ENCODE results near the gene PLCB3. TPM values are rescaled to one million over a fixed set of nuclear protein-coding genes. Genes with fewer than 3 reads are reported as not detected.

Gene PLCB3
- polyA plus RNA-seq, 1 experiment: 11.7 TPM

- H3K4me3 ChIP-seq (ENCODE audit: low read depth, low read length): no peak overlapping the region
- ChIA-PET CTCF (interaction anchor here (1.0 to 1.3 kb wide), 2 partner anchors 92 to 93 kb away, joined by 3 to 4 read pairs; no protein-coding TSS in a partner anchor), POLR2A (interaction anchor here (2.3 kb wide), 1 partner anchor 12 kb away, joined by 6 read pairs; no protein-coding TSS in a partner anchor)
- no peaks in the 10 kb centered on the region for H3K27me3 ChIP-seq (ENCODE audit: control insufficient read depth, insufficient read depth, low read length)
- no peak for DNase-seq (ENCODE audit: low read depth, low spot score)
- TF ChIP-seq, protein P1, sequence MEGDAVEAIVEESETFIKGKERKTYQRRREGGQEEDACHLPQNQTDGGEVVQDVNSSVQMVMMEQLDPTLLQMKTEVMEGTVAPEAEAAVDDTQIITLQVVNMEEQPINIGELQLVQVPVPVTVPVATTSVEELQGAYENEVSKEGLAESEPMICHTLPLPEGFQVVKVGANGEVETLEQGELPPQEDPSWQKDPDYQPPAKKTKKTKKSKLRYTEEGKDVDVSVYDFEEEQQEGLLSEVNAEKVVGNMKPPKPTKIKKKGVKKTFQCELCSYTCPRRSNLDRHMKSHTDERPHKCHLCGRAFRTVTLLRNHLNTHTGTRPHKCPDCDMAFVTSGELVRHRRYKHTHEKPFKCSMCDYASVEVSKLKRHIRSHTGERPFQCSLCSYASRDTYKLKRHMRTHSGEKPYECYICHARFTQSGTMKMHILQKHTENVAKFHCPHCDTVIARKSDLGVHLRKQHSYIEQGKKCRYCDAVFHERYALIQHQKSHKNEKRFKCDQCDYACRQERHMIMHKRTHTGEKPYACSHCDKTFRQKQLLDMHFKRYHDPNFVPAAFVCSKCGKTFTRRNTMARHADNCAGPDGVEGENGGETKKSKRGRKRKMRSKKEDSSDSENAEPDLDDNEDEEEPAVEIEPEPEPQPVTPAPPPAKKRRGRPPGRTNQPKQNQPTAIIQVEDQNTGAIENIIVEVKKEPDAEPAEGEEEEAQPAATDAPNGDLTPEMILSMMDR (IDR thresholded peaks at IDR 0.05; ENCODE audit: low read depth, low read length): no peak
- no peaks in the 10 kb centered on the region; the same call in 1 of the 2 replicates for H3K9me3 ChIP-seq (ENCODE audit: control insufficient read depth, insufficient read depth, low read length)
- H3K27ac ChIP-seq (ENCODE audit: low read depth, low read length): no peak overlapping the region
Measured at GRCh38 chr11:64211181-64211872, 40.0 kb upstream of the PLCB3 start.

GRCh38 chr11:64216879-64217278 is 34.5 kb upstream of the PLCB3 start:
- TF ChIP-seq, protein P1 (IDR thresholded peaks at IDR 0.05; ENCODE audit: low read depth, low read length): no peak
- Histone ChIP-seq H3K27ac (ENCODE audit: low read depth, low read length) (no peak overlapping the region), H3K4me3 (ENCODE audit: low read depth, low read length) (no peak overlapping the region), H3K27me3 (ENCODE audit: control insufficient read depth, insufficient read depth, low read length) (no peaks in the 10 kb centered on the region), H3K9me3 (ENCODE audit: control insufficient read depth, insufficient read depth, low read length) (no peaks in the 10 kb centered on the region)
- DNase-seq (ENCODE audit: low read depth, low spot score): no peak
- CTCF ChIA-PET: interaction anchor here (6.1 kb wide), 1 partner anchor 12 kb away, joined by 34 read pairs; no protein-coding TSS in a partner anchor
- POLR2A ChIA-PET: interaction anchor here (0.7 to 0.9 kb wide), 2 partner anchors 8 to 9 kb away, joined by 3 to 6 read pairs; no protein-coding TSS in a partner anchor

GRCh38 chr11:64218628-64219353 is 32.5 kb upstream of the PLCB3 start:
- CTCF ChIA-PET: interaction anchor here (1.0 kb wide), 1 partner anchor 85 kb away, joined by 3 read pairs; no protein-coding TSS in a partner anchor
- POLR2A ChIA-PET: interaction anchor here (0.8 kb wide), 1 partner anchor 8 kb away, joined by 3 read pairs; no protein-coding TSS in a partner anchor
- no peak overlapping the region for H3K27ac ChIP-seq (ENCODE audit: low read depth, low read length)
- H3K9me3 ChIP-seq (ENCODE audit: control insufficient read depth, insufficient read depth, low read length): no peaks in the 10 kb centered on the region
- H3K27me3 ChIP-seq (ENCODE audit: control insufficient read depth, insufficient read depth, low read length): no peaks in the 10 kb centered on the region
- no peak overlapping the region for H3K4me3 ChIP-seq (ENCODE audit: low read depth, low read length)
- no peak for DNase-seq (ENCODE audit: low read depth, low spot score)
- TF ChIP-seq, protein P1 (IDR thresholded peaks at IDR 0.05; ENCODE audit: low read depth, low read length): no peak

DNA sequence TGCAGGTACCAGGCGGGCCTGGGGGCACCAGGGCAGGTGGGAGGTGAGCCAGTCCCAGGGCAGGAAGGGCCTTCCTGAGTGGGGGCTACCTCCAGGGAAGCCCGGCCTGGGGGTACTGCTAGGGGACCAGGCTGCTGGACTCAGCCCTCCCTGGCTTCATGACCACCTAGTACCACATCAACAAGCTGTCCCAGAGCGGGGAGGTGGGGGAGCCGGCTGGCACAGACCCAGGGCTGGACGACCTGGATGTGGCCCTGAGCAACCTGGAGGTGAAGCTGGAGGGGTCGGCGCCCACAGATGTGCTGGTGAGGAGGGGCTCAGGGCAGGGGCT is 32.0 kb upstream of the PLCB3 start:
- DNase-seq (ENCODE audit: low read depth, low spot score): no peak
- H3K4me3 ChIP-seq (ENCODE audit: low read depth, low read length): no peak overlapping the region
- CTCF ChIA-PET: no interaction called here
- POLR2A ChIA-PET: interaction anchor here (1.4 kb wide), 1 partner anchor 9 kb away, joined by 3 read pairs; no protein-coding TSS in a partner anchor
- H3K9me3 ChIP-seq (ENCODE audit: control insufficient read depth, insufficient read depth, low read length): no peaks in the 10 kb centered on the region
- no peaks in the 10 kb centered on the region for H3K27me3 ChIP-seq (ENCODE audit: control insufficient read depth, insufficient read depth, low read length)
- H3K27ac ChIP-seq (ENCODE audit: low read depth, low read length): no peak overlapping the region
- TF ChIP-seq, protein P1 (IDR thresholded peaks at IDR 0.05; ENCODE audit: low read depth, low read length): no peak

DNA sequence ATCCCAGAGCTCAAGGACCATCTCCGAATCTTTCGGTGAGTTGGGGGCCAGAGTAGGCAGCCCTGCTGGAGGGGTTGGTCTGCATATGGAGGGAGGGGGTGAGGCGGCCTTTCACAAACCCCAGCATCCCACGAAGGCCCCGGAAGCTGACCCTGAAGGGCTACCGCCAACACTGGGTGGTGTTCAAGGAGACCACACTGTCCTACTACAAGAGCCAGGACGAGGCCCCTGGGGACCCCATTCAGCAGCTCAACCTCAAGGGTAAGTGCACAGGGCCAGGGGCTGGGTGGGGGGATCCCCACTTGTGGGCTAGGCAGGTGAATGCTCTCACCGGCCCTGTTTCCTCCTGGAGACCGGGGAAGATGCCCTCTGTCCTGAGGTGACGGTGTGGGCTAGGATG is 31.6 kb upstream of the PLCB3 start:
- ChIA-PET CTCF (no interaction called here), POLR2A (interaction anchor here (0.7 to 1.4 kb wide), 2 partner anchors 9 to 11 kb away, joined by 3 to 4 read pairs; no protein-coding TSS in a partner anchor)
- TF ChIP-seq, protein P1 (IDR thresholded peaks at IDR 0.05; ENCODE audit: low read depth, low read length): no peak
- H3K9me3 ChIP-seq (ENCODE audit: control insufficient read depth, insufficient read depth, low read length): no peaks in the 10 kb centered on the region
- no peak overlapping the region for H3K4me3 ChIP-seq (ENCODE audit: low read depth, low read length)
- no peaks in the 10 kb centered on the region for H3K27me3 ChIP-seq (ENCODE audit: control insufficient read depth, insufficient read depth, low read length)
- DNase-seq (ENCODE audit: low read depth, low spot score): no peak
- H3K27ac ChIP-seq (ENCODE audit: low read depth, low read length): no peak overlapping the region

Measured in AG04450 (cell line).